GM12892 (cell line): ENCODE results near the gene DAGLB.

ENCODE experiments used
- POLR2A ChIP-seq: IDR thresholded peaks from 2 replicates; pipeline ENCODE4 v1.6.1; 2011; ENCODE audit warnings: low read depth, low read length, control low read depth
- TAF1 ChIP-seq: IDR thresholded peaks from 2 replicates; pipeline ENCODE4 v1.6.1; 2011; ENCODE audit warnings: low read depth, mild to moderate bottlenecking, control low read depth, low read length, borderline replicate concordance

DNA sequence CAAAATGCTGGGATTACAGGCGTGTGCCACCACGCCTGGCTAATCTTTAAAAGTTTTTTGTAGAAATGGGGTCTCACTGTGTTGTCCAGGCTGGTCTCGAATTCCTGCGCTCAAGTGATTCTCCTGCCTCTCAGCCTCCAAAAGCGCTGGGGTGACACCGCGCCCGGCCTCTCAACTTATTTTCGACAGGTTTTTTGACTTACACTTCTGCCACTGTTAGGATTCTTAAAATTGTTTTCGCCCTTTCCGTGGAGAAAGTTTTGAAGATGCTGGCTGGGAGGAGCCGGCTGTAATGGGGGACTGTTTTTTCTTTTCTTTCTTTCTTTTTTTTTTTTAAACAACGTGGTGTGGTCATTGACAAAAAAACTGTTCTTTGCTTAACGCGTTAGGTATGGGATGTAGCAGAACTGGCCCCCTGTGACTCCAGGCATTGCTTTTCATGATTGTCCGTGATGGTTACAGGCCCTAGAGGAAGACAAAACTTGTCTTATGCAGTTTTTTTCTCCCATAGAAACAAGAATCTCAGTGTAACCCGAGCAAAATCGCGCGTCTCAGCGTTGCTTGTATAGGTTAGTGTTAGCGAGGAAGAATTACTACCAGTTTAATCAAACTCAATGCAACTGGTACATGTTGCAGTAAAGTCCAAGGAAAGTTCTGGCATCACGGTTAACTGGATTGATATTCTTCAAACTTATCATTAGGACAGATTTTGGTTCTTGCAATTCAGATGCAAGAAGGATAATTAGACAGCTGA, 72.2 kb downstream of the DAGLB start:
- no peak for TF ChIP-seq POLR2A
- TF ChIP-seq TAF1 = no peak
